DMS79 (cell line): ENCODE data around the gene COL16A1.

Source experiments
- DNase-seq: peaks from one replicate; lab custom pipeline; 2025; lab: John Stamatoyannopoulos, UW

Gene COL16A1

DNA sequence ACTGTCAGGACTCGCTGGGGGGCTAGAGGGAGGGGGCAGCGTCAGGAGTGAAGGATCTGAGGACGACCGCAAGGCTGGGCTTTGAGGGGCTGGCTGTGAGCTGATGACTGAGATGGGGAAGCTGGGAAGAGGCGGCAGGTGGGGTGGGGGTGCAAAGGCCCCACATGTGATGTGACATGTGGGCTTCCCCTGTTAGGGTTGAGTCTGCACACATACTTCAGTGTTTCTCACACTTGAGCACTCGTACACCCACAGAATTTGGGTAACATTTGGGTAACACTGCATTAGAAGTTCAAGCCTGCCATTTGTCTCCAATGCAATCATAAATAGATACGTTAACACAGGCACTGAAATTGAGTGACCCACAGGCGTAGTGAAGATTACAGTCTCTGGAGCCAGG lies 16.2 kb downstream of the COL16A1 start:
- no peak for DNase-seq

DNA sequence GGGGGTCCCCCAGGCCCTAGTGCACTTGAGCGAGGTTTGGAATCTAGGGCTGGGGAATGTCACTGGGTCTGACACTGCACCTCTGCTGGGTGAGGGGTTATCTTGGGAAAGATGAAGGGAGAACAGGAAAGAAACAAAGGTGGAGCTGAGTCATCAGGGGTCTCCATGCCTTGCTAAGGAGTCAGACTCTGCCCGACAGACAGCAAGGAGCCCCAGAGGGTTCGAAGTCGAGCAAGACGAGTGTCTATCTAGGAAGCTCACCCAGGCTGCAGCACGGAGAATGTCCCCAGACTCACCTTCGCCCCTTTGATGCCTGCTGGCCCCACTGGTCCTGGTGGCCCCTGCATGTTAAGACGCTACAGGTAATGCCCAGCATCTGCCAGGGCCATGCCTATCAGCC lies 18.0 kb downstream of the COL16A1 start:
- no peak for DNase-seq

DNA sequence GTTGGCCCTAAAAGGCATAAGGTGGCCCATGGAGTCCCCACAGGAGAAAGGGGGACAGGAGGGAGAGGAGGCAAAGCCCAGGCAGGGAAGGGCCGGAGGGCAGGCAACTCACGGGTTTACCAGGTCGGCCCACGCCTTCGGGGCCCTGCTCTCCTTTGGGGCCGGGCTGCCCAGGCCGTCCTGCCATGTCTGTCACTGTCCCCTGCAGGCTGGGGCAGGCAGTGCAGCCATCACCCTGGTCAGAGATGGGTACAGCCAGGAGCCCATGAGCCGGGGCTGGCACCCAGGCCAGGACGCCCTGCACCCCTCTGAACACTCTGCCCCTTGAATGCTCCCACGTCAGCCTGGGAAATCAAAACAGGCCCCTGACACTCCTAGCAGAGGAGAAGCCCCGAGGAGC lies 19.8 kb downstream of the COL16A1 start:
- no peak for DNase-seq

DNA sequence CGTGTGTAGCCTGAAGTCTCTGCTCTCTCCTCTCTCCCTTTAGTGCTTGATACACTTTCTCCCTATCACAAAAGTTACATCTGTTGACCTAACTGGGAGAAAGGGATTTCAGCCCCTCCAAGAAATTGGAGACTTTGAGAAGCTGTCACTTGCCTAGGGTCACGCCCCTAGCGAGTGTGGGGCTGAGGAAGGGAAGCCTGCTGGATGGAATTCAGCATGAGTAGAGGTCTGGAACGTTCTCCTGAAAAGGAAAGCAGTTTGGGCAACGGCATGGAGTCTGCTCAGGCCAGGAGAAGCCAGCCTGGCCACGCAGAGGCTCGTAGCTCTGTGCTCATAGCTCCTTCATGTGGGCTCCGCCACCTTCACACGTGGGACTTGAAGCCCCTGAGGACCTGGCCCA lies 22.4 kb downstream of the COL16A1 start:
- DNase-seq: no peak

DNA sequence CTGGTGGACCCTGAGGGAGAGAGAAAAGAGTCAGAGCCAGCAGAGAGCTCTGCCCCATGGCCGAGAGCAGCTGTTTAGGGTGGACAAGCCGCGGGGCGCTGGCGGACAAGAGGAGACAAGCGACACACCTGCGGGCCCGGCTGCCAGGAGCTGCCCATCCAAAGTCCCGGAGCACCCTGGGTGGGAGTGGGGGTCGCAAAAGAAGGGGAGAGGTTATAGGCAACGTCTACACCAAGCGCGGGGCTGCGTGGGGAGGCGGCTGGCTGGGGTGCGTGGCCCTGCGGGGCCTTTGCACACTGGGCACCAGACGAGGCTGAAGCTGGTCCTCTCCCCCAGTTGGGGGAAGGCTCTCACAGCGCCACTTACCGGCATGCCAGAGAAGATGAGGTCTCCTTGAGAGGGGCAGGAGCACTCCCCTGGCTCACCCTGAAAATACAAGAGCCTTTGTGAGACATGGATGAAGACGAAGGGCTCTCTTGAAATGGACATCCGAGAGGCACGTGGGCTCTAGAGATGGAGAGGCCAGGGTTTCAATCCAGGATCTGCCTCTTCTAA lies 24.1 kb downstream of the COL16A1 start:
- DNase-seq: no peak

DNA sequence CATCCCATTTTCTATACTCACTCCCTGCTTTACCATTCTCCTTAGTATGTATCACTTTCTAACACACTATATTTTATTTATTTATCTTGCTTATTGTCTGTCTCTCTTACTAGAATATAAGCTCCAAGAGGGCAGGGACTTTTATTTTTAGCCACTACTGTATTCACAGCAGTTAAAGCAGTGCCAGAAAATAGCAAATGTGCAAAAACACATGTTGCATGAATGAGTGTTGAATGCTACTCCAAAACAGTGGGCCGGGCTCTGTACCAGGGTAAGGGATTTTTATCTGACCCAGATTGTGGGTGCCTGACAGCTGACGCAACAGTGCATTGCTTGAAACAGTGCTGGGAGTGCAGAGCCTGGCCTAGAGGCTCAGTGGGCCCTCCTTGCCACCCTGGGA lies 24.7 kb downstream of the COL16A1 start:
- no peak for DNase-seq

DNA sequence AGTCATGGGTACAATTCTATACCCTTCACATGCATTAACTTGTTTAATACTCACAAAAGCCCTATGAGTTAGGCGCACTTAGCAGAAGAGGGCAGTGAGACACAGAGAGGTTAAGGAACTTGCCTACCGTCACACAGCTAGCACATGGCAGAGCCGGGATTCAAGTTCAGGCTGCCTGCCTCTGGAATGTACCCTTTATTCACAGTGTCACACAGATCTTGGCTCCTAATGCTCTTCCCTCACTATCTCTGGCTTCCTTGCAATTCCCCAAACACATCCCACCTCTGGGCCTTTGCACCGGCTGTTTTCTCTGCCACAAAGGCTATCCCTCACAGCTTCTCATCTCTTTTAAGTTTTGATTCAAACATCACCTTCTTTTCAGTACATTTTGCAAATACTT lies 25.1 kb downstream of the COL16A1 start:
- DNase-seq: no peak

DNA sequence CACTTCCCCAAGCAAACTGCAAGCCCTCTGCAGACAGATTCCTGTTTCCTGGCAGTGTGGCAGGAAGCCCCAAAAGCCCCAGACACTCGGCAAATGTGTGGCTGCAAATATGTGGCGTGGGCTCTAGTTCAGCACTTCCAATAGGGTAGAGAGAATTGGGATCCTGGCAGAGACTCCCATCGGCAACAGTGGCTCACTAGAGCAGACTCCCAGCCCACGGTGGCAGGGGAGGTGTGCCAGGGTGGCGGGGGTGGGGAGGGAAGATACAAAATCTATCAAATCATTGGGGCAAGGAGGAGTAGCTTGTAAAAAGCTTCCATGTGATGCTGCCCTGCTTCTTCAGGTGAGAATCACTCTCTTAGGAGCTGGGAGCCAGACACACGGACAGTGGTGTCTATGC lies 25.9 kb downstream of the COL16A1 start:
- DNase-seq: no peak

DNA sequence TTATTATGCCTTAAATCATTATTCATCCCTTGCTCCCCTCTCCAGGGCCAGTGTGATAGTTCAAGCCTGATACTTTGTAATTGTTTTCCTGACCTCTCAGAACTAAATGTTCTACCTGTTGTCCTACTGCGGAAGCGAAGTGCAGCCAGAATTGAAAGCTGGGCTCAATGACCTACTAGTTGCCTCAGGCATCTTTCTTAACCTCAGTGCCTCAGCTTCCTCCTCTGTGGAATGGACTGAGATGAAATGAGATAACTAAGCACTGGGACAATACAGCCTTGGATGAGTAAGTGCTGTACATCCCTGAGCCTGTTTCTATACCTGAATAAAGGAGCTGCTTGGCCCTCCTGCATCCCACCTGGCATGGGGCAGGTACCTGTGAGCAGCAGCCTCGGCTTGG lies 26.4 kb downstream of the COL16A1 start:
- no peak for DNase-seq

DNA sequence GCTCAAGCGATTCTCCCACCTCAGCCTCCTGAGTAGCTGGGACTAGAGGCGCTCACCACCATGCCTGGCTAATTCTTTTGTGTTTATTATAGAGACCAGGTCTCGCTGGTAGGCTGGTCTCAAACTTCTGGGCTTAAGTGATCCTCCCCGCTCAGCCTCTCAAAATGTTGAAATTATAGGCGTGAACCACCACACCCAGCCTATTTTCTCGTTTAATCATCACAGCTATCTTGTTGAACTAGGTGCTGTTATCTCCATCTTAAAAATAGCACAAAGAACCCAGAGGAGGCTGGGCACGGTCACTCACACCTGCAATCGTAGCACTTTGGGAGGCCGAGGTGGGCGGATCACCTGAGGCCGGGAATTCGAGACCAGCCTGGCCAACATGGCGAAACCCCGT lies 28.1 kb downstream of the COL16A1 start:
- no peak for DNase-seq

DNA sequence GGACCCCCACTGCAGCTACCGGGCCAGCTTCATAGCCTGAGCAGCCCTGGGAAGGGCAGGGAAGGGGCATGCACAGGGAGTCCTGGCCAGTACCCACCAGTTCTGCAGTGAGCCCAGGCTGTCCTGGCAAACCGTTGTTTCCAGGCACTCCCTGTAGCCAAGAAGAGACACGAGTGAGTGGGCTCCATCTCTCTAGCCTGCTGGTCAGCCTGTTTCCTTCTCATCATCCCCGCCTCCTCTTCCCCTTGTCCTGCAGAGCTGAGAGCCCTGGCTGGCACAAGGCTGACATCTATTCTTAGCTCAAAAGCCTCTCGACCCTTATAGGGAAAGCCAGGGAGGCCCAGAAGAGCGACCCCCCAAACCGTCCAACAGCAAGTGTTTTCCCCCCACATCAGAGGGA lies 28.7 kb downstream of the COL16A1 start:
- no peak for DNase-seq

DNA sequence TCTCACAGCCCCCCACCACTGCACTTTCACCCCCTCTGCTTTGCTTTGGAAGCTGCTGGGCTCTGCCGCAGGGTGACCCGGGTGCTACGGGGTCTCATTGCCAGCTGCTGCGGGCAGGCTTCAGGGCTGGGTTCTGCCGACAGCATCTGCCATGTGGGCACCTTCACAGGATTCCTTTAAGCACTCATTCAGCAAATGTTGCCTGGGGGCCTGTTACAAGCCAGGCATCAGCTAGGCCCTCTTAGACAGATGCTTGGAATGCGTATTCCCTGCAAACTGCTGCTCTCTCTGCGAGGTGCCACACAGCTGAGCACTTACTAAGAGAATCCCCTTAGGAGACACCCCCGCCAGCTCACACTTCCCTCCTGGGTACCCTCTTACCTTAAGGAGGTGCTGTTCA lies 29.2 kb downstream of the COL16A1 start:
- peak; percentile 63 for DNase-seq

DNA sequence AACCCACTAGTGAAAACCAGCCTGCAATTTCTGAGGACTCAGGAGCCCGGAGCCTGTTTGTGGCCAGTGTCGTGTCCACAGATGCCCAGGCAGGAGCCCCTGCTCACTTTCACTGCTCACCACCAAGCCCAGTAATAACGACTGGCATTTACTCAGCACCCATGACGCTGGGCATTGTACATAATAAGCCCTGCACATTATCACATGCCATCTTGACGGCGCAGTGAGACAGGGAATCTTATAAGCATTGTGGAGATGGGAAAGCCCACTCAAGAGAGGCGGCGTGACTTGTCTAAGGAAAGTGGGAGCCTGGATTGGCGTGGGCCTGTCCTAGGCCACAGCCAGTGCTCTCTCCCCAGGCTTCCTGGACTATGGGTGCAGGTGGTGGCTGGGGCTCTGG lies 30.4 kb downstream of the COL16A1 start:
- no peak for DNase-seq

DNA sequence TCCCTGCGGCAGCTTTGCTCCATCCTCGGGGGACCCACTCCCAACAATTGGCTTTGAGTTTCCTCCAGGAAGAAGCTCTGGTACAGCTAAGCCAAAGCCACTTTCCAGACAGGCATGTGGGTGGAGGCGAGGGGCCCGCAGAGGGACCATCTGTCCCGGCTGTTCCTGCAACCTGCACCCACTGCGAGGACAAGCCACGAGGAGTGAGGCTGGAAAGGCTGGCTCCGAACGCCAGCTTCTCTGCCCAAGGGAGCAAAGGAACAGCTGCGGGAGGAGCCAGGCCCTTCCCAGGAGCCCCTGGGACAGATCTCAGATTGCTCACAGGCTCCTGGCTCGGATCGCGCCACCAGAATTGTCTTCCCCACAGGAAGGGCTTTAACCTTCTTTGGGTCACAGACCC lies 30.8 kb downstream of the COL16A1 start:
- no peak for DNase-seq

DNA sequence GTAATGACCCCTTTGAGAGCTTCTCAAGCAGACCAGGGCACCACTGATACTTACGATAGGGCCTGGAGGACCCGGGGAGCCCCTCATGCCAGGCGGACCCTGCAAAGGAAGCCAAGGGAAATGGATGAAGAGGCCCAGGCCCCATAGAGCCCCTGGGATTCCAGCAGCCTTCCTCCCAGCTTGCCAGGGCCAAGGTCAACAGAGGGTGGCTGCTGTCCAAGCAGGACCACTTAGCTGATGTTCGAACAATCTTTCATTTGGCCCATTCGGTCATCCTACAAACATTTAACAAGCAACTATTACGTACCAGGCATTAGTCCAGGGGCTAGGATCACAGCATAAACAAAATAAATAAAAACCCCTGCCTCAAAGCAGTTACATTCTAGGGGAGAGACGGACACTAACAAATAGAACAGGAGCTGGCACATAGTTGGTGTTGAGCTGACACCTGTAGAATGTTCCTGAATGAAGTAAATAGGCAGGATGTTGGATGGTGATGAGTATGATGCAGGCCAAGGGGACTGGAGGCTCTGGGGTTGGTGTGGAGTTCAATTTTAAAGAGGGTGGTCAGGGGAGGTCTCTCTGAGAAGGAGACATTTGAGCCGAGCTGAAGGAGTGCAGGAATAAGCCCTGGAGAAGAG lies 32.1 kb downstream of the COL16A1 start:
- no peak for DNase-seq

DNA sequence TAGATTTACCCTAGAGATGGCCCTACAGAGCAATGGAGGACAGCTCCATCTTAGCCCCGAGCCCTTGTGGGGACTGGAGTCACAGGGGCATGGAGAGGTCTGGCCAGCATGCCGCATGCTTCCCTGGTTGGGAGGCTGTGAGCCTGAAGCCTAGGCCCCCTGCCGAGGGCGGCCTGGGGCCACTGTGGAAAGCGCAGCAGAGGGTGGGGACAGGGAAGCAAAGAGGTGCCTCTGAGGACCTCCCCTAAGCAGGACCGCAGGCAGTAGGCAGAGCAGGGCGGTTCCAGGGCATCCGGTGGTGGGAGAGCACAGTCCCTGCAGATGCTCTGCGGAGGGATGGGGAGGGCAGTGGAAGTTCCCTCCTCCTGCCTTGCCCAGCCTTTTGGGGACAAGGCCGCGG lies 32.7 kb downstream of the COL16A1 start:
- DNase-seq: no peak

DNA sequence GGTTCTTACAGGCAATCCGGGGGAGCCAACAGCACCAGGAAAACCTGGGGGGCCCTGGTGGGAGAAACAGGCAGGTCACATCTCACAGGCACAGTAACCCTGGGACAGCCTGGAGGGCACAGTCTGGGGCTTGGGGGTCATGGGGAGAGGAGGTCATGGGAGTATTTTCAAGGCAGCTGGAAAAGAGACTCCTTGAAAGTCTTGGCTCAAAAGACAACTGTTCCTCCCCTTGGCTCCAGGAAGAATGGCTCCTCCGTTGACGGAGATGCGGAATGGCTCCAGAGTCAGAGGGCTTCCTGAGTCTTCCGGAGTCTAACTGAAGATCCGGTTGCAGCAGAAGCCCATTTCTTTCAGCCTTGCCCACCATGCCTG lies 33.2 kb downstream of the COL16A1 start:
- no peak for DNase-seq

DNA sequence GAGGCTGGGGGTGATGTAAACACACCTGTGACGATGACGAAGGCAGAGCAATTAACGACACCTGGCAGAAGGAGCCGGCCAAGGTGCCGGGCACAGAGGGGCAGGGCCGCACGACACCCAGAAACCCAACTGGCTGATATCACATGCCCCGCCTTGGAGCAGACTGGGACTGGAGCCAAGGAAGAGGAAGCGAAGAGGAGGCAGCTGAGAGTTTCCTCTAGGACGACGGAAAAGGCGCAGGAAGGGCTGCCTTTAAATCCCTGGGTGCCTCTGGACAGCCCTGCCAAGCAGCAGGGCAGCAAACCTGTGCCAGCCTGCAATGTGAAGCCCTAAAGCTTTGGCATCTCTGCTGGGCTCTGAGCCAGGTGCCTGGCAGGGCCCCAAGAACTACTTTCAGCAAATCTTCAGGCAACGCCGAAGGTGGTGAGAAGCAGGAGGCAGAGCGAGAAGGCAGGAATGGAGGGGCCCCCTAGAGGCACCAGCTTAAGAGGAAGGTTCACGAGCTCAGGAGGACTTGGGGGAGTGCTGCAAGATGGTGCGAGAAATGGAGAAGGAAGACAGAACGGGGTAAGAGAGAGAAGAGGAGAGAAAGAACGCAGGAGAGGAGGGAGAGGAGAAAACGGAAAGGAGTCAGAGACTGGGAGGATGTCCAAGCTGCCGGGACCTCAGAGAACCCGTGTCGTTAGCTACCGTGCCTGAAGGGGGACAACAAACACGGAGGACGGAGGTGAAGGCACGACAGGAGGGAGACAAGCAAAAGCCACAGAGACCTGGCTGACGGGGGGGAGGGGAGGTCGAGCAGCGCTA lies 33.8 kb downstream of the COL16A1 start:
- peak; percentile 95 for DNase-seq

DNA sequence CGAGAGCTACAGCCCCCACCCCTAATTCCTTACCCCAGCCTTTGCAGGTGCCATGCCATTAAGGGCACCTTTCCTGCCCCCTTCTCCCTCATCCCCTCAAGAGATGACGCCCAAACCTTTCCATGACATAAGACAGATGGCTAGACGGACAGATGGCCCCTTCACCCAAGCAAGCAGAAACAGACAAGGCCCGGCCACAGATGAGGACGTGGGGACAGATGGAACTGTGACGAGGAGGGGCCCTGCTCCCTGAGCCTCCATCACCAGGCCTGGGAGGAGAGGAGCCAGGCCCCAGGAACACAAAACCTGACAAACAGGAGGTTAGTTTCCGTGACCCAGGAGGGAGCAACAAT lies 34.4 kb downstream of the COL16A1 start:
- DNase-seq: no peak

DNA sequence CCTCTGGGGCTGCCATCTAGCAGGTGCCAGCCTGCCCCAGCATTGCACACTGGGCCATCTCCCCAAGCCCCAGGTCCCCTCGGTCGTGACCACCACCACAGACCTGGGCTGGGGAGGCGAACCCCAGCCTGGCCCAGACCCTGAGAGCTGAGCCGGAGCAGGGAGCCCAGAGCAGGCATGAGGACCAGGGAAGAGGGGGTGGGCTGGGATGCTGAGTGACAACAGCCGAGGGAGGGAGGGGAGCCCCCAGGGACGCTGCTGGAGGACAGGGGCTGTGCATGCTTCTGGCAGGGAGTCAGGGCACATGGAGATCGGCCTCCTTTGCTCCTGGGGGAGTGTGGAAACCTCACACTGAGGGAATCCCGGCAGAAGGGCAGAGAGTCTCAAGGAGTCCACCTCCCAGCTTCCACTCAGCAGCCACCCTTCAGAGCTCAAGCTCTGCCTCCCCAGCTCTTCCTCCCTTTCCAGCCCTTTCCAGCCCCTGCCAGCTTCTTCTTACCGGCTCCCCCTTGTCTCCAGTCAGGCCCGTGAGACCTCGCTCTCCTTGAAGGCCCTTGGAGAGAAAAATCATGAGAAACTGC lies 35.4 kb downstream of the COL16A1 start:
- DNase-seq: no peak

DNA sequence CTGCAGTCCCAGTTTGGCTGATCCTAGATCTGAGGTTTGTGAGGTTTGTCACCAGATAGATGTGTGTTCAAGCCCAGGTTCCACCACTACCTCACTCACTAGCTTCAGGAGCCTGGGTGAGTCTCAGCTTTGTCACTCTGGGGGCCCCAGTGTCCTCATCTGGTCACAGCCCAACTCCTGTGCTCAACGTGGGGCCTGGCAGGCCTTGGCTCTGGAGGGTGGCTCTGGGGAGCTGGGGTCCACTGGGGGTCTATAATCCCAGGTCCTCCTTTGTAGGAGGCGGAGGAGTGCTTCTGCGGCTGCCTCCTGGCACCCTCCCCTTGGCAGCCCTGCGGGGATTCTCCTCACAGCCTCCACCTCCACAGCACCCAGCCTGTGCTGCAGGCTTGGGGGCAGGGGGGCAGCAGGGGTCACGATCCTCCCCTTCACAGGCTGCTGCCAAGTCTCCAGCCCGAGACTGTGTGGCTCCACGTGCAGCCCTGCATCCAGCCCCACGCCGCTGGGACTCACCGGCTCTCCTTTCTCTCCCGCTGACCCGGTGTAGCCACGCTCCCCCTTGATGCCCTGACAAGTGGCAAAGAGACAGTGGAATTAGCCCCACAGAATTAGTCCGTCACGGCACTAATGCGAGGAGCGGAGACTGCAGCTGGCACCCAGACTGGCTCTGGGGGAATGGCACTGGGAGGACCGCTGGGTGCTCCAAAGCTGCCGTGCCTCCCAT lies 36.6 kb downstream of the COL16A1 start:
- DNase-seq: no peak

DNA sequence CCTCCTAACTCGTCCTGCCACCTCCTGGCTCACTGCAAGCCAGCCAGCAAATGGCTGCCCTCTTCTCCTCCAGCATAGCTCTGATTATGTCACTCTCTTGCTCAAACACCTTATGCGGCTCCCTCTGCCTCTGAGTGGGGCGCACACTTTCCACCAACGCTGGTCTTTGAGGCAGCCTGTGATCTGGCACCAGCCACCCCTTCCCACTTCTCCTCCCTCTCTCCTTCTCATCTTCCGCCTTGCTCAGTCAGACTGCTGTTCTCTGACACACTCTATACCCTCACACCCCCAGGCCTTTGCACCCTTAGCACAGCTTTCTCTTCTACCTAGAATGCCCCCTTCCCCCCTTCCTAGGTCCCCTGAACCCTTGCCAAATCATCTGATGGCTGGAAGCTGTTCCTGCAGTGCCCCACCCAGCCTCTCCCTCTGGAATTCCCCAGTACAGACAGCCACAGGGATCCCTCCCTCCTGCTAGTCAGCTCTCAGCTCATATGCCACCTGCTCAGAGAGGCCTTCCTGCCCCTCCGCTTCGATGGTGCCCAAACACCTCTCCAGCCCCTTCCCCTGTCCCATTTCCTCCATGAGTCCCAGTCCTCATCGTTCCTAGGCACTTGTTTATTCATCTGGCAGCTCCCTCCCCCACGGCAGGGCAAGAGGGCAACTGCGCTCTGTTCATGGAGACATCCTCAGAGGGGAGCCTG lies 37.4 kb downstream of the COL16A1 start:
- DNase-seq: no peak
